Neural cell (in vitro differentiated cells): ENCODE data around the gene GABBR2. TPM values are rescaled to one million over a fixed set of nuclear protein-coding genes. Genes with fewer than 3 reads are reported as not detected.

Experiments used
- H2AFZ ChIP-seq: fragments of 200-600, 300-800 bp; sonication (generic), shearing (Covaris generic); 2 replicates; pipeline ENCODE4 v1.6.0; 2014; ENCODE audit warnings: low read depth, mild to moderate bottlenecking, antibody characterized with exemption, low read length, moderate library complexity
- H3F3A ChIP-seq: fragments of 200-600 bp; shearing (Covaris generic); 2 replicates; pipeline ENCODE4 v1.6.1; 2016; ENCODE audit warnings: mild to moderate bottlenecking, moderate library complexity, mixed read lengths, antibody characterized with exemption, low read length; ENCODE audit not compliant: insufficient read depth, poor library complexity, severe bottlenecking
- H3K27ac ChIP-seq: fragments of 200-600, 300-800 bp; sonication (generic), shearing (Covaris generic); 2 replicates; pipeline ENCODE4 v1.5.1; 2014; ENCODE audit warnings: mild to moderate bottlenecking, low read length, moderate library complexity
- H3K27me3 ChIP-seq: fragments of 300-800, 200-600 bp; sonication (generic), shearing (Covaris generic); 2 replicates; pipeline ENCODE4 v1.6.0; 2014; ENCODE audit warnings: mild to moderate bottlenecking, low read depth, low read length, moderate library complexity; ENCODE audit not compliant: insufficient read depth
- H3K36me3 ChIP-seq: fragments of 300-800, 200-600 bp; sonication (generic), shearing (Covaris generic); 2 replicates; pipeline ENCODE4 v1.5.1; 2014; ENCODE audit warnings: mild to moderate bottlenecking, antibody characterized with exemption, low read length, moderate library complexity; ENCODE audit not compliant: insufficient read depth
- H3K4me2 ChIP-seq: fragments of 300-800, 200-600 bp; sonication (generic), shearing (Covaris generic); 2 replicates; pipeline ENCODE4 v1.6.0; 2014; ENCODE audit warnings: mild to moderate bottlenecking, low read length
- H3K4me3 ChIP-seq: fragments of 300-800, 200-600 bp; sonication (generic), shearing (Covaris generic); 2 replicates; pipeline ENCODE4 v1.5.1; 2014; ENCODE audit warnings: mild to moderate bottlenecking, low read length, moderate library complexity
- H3K79me2 ChIP-seq: fragments of 200-600 bp; shearing (Covaris generic); replicated peaks from 2 replicates; pipeline ENCODE4 v1.6.0; 2014; ENCODE audit warnings: mild to moderate bottlenecking, low read length, moderate library complexity; ENCODE audit not compliant: insufficient read depth
- H3K9ac ChIP-seq: fragments of 300-800, 200-600 bp; sonication (generic), shearing (Covaris generic); 2 replicates; pipeline ENCODE4 v1.6.1; 2016; ENCODE audit warnings: mild to moderate bottlenecking, low read length, mixed read lengths
- H3K9me2 ChIP-seq: fragments of 200-600 bp; shearing (Covaris generic); 2 replicates; pipeline ENCODE4 v1.6.1; 2016; ENCODE audit warnings: mild to moderate bottlenecking, low read length, mixed read lengths; ENCODE audit not compliant: insufficient read depth
- H3K9me3 ChIP-seq: fragments of 200-600, 300-800 bp; sonication (generic), shearing (Covaris generic); 2 replicates; pipeline ENCODE4 v1.6.1; 2016; ENCODE audit warnings: mild to moderate bottlenecking, mixed run types, low read length, moderate library complexity, mixed read lengths
- H4K20me1 ChIP-seq: fragments of 200-600 bp; shearing (Covaris generic); 2 replicates; pipeline ENCODE4 v1.6.1; 2016; ENCODE audit warnings: mild to moderate bottlenecking, mixed run types; ENCODE audit not compliant: insufficient read depth
- EP300 ChIP-seq: fragments of 450-650 bp; conservative IDR thresholded peaks from 2 replicates; pipeline ENCODE4 v1.6.1; 2014; ENCODE audit warnings: antibody characterized with exemption, mild to moderate bottlenecking, moderate library complexity; ENCODE audit not compliant: poor library complexity, severe bottlenecking
- EZH2 ChIP-seq: fragments of 200-600, 300-800 bp; shearing (Covaris generic), sonication (generic); IDR thresholded peaks from 2 replicates; pipeline ENCODE4 v1.6.1; 2014; ENCODE audit warnings: antibody characterized with exemption, low read length, borderline replicate concordance, mild to moderate bottlenecking; ENCODE audit not compliant: insufficient read depth, poor library complexity, severe bottlenecking
- MXI1 ChIP-seq: fragments of 450-650 bp; conservative IDR thresholded peaks from 2 replicates; pipeline ENCODE4 v1.6.1; 2014; ENCODE audit warnings: antibody characterized with exemption, mild to moderate bottlenecking; ENCODE audit not compliant: poor library complexity, severe bottlenecking
- POLR2AphosphoS5 ChIP-seq: IDR thresholded peaks from 2 replicates; pipeline ENCODE4 v1.6.1; 2012
- RAD21 ChIP-seq: fragments of 450-650 bp; conservative IDR thresholded peaks from 2 replicates; pipeline ENCODE4 v1.6.1; 2014; ENCODE audit warnings: antibody characterized with exemption, mild to moderate bottlenecking, moderate library complexity
- SMC3 ChIP-seq: fragments of 450-650 bp; conservative IDR thresholded peaks from 2 replicates; pipeline ENCODE4 v1.6.1; 2014; ENCODE audit warnings: antibody characterized with exemption, mild to moderate bottlenecking, moderate library complexity; ENCODE audit not compliant: poor library complexity
- TAF1 ChIP-seq: IDR thresholded peaks from 2 replicates; pipeline ENCODE4 v1.6.1; 2012; ENCODE audit warnings: low read depth
- polyA plus RNA-seq: library from polyadenylated mRNA; depleted of rRNA; stranded (reverse); fragments of >200 nt; gene quantifications from 2 replicates; pipeline ENCODE4 v1.2.3, GENCODE V29; 2014
- TF ChIP-seq, protein P1 (sequence below): fragments of 450-650 bp; IDR thresholded peaks from 2 replicates; pipeline ENCODE4 v1.5.1; 2014; ENCODE audit warnings: antibody characterized with exemption, mild to moderate bottlenecking, moderate library complexity; ENCODE audit not compliant: poor library complexity, severe bottlenecking
- TF ChIP-seq, protein P2 (sequence below): IDR thresholded peaks from 2 replicates; pipeline ENCODE4 v1.6.1; 2012; ENCODE audit warnings: borderline replicate concordance

The GABBR2 gene
- polyA plus RNA-seq, 1 donor from 2014 or later, result 7.1 TPM

DNA sequence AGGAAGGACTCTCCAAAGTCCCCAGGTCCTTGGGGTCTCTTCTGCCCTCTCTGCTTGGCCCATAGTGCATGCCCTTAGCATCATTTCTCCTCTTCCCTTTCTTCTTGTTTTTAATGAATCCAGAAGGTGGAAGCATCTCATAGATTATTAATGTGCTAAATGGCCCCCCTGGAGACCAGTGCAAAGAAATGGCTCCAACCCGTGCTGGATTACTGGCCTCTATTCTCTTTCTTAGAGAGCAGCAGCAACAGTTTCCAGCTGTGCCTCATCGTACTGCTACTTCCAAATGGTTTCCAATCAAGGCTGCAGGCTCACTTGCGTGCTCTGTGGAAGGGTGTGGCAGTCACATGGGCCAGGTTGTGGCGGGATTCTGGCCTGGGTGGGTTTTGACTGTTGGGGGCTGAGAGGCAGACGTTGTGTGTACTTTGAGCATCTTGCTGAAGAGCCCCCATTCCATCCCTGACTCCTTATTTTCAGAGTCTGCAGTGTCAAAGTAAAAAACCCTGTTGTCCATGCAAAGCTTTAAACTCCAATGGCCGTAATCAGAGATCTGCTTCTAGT lies 139.7 kb downstream of the GABBR2 start:
- Histone ChIP-seq H3K4me2 (no peak overlapping the region), H3K9ac (no peak overlapping the region), H3K9me3 (no peaks in the 10 kb centered on the region), H3K27ac (no peak overlapping the region), H4K20me1 (no peaks in the 10 kb centered on the region), H2AFZ (no peak overlapping the region), H3K9me2 (no peaks in the 10 kb centered on the region), H3K4me3 (no peak overlapping the region), H3K36me3 (no peaks in the 10 kb centered on the region), H3F3A (no peaks in the 10 kb centered on the region), H3K79me2 (no peaks in the 10 kb centered on the region), H3K27me3 (no peaks in the 10 kb centered on the region)
- no peak for TF ChIP-seq SMC3
- no peak for TF ChIP-seq MXI1
- TF ChIP-seq, protein P1, sequence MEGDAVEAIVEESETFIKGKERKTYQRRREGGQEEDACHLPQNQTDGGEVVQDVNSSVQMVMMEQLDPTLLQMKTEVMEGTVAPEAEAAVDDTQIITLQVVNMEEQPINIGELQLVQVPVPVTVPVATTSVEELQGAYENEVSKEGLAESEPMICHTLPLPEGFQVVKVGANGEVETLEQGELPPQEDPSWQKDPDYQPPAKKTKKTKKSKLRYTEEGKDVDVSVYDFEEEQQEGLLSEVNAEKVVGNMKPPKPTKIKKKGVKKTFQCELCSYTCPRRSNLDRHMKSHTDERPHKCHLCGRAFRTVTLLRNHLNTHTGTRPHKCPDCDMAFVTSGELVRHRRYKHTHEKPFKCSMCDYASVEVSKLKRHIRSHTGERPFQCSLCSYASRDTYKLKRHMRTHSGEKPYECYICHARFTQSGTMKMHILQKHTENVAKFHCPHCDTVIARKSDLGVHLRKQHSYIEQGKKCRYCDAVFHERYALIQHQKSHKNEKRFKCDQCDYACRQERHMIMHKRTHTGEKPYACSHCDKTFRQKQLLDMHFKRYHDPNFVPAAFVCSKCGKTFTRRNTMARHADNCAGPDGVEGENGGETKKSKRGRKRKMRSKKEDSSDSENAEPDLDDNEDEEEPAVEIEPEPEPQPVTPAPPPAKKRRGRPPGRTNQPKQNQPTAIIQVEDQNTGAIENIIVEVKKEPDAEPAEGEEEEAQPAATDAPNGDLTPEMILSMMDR, result no peak
- no peak for TF ChIP-seq RAD21
- no peak for TF ChIP-seq TAF1
- TF ChIP-seq, protein P2, sequence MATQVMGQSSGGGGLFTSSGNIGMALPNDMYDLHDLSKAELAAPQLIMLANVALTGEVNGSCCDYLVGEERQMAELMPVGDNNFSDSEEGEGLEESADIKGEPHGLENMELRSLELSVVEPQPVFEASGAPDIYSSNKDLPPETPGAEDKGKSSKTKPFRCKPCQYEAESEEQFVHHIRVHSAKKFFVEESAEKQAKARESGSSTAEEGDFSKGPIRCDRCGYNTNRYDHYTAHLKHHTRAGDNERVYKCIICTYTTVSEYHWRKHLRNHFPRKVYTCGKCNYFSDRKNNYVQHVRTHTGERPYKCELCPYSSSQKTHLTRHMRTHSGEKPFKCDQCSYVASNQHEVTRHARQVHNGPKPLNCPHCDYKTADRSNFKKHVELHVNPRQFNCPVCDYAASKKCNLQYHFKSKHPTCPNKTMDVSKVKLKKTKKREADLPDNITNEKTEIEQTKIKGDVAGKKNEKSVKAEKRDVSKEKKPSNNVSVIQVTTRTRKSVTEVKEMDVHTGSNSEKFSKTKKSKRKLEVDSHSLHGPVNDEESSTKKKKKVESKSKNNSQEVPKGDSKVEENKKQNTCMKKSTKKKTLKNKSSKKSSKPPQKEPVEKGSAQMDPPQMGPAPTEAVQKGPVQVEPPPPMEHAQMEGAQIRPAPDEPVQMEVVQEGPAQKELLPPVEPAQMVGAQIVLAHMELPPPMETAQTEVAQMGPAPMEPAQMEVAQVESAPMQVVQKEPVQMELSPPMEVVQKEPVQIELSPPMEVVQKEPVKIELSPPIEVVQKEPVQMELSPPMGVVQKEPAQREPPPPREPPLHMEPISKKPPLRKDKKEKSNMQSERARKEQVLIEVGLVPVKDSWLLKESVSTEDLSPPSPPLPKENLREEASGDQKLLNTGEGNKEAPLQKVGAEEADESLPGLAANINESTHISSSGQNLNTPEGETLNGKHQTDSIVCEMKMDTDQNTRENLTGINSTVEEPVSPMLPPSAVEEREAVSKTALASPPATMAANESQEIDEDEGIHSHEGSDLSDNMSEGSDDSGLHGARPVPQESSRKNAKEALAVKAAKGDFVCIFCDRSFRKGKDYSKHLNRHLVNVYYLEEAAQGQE, result no peak
- no peak for TF ChIP-seq EZH2
- no peak for TF ChIP-seq POLR2AphosphoS5
- TF ChIP-seq EP300, result no peak

DNA sequence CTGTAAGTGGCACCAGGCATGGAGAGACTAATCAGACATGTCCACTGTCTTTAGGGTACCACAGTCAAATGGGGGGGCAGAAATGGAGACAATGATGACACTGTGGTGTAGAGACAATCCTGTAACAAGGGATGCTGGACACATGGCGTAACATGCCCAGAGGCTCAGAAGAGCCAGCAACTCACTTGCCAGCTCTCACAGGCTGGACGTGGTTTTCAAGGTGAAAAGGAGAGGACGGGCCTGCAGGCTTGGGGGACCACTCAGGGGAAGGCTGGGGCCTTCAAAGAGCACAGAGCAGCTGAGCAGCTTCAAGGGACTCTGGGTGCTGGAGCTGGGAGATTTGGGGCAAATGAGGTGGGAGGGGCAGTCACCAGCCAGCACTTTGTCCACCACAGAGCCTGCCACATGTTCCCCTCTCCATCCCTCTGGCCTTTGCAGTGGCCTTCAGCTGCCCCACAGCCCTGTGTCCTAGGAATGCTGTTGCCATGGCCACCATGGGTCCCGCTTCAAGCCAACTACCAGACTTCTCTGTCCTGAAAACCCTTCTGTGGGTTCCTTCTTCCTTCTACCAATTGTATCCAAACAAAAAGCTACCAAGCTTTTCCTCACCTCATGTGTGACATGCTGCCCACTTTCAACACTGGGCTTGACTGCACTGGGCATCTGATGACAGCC lies 140.4 kb downstream of the GABBR2 start:
- H3K79me2 ChIP-seq, result no peaks in the 10 kb centered on the region
- no peaks in the 10 kb centered on the region for H4K20me1 ChIP-seq
- H3K27me3 ChIP-seq, result no peaks in the 10 kb centered on the region
- H3K9me2 ChIP-seq, result no peaks in the 10 kb centered on the region
- H3K4me3 ChIP-seq, result no peak overlapping the region
- H3F3A ChIP-seq, result no peaks in the 10 kb centered on the region
- H3K9ac ChIP-seq, result no peak overlapping the region
- no peak overlapping the region for H2AFZ ChIP-seq
- H3K27ac ChIP-seq, result no peak overlapping the region
- H3K9me3 ChIP-seq, result no peaks in the 10 kb centered on the region
- H3K4me2 ChIP-seq, result no peak overlapping the region
- TF ChIP-seq, protein P2, result no peak
- no peak for TF ChIP-seq EP300
- no peaks in the 10 kb centered on the region for H3K36me3 ChIP-seq
